Endothelial cell of umbilical vein (primary cell): ENCODE data around the gene HSF2BP. TPM values are rescaled to one million over a fixed set of nuclear protein-coding genes. Genes with fewer than 3 reads are reported as not detected.

Source experiments
- BruUV-seq: library from RNA; stranded (reverse); fragments of 400-500 nt; replicated peaks from 2 replicates; lab custom pipeline; 2021; lab: Mats Ljungman, UMichigan
- CTCF ChIA-PET: fragments of 300-600, 350-600 bp; sonication (Branson Sonifier 250); formaldehyde crosslinking; loops from one replicate; lab custom pipeline; 2021; ENCODE audit warnings: antibody characterized with exemption, inconsistent platforms; lab: Charles Lee
- POLR2A ChIA-PET: fragments of 300-600, 350-600 bp; sonication (Branson Sonifier 250); formaldehyde crosslinking; loops from one replicate; lab custom pipeline; 2021; ENCODE audit warnings: antibody characterized with exemption, inconsistent platforms; lab: Charles Lee
- DNase-seq: peaks from one replicate; pipeline ENCODE4 v3.0.0-alpha.2; 2011; ENCODE audit warnings: low read depth, low spot score
- FAIRE-seq: peaks from 2 replicates; lab custom pipeline; 2011; peaks lifted over from hg19 to GRCh38; lab: Jason Lieb, UNC
- H2AFZ ChIP-seq: 2 replicates; pipeline ENCODE4 v1.6.0; 2012; ENCODE audit warnings: low read depth, low read length, control low read depth, inconsistent platforms
- H3K27ac ChIP-seq: 2 replicates; pipeline ENCODE4 v1.5.1; 2011; ENCODE audit warnings: low read depth, mild to moderate bottlenecking, control low read depth, low read length, moderate library complexity; ENCODE audit not compliant: insufficient read depth
- H3K27me3 ChIP-seq, 2 experiments: 2 replicates each; pipeline versions ENCODE4 v1.6.0 to v1.6.1; 2011; ENCODE audit warnings: low read length in 2 of 2, mixed read lengths in 1 of 2; ENCODE audit not compliant: control insufficient read depth in 2 of 2, insufficient read depth in 2 of 2
- H3K36me3 ChIP-seq, 2 experiments: 2 replicates in 1 of 2; 3 replicates in 1 of 2; pipeline ENCODE4 v1.5.1; 2011; ENCODE audit warnings: low read length in 2 of 2, mild to moderate bottlenecking in 1 of 2, moderate library complexity in 1 of 2; ENCODE audit not compliant: control insufficient read depth in 2 of 2, insufficient read depth in 2 of 2; ENCODE audit errors: extremely low read depth in 1 of 2
- H3K4me1 ChIP-seq: 3 replicates; pipeline ENCODE4 v1.5.1; 2011; ENCODE audit warnings: mild to moderate bottlenecking, low read length; ENCODE audit not compliant: control insufficient read depth, insufficient read depth; ENCODE audit errors: extremely low read depth
- H3K4me2 ChIP-seq: 2 replicates; pipeline ENCODE4 v1.6.1; 2011; ENCODE audit warnings: low read length, control low read depth, mixed read lengths; ENCODE audit not compliant: insufficient read depth
- H3K4me3 ChIP-seq, 3 experiments: fragments of 200-600 bp in 1 of 3; sonication (generic), shearing (Covaris generic) in 1 of 3; replicated peaks in 1 of 3; 2 replicates each; pipeline ENCODE4 v1.5.1; 2011 to 2016; ENCODE audit warnings: control low read depth in 3 of 3, low read length in 3 of 3, mild to moderate bottlenecking in 2 of 3, inconsistent platforms in 1 of 3, low read depth in 1 of 3, moderate library complexity in 1 of 3; ENCODE audit not compliant: insufficient read depth in 1 of 3
- H3K79me2 ChIP-seq: 2 replicates; pipeline ENCODE4 v1.6.0; 2012; ENCODE audit warnings: low read length, inconsistent platforms; ENCODE audit not compliant: control insufficient read depth, insufficient read depth
- H3K9ac ChIP-seq: replicated peaks from 2 replicates; pipeline ENCODE3; 2011; ENCODE audit warnings: low read length, control low read depth; ENCODE audit not compliant: insufficient read depth; ENCODE audit errors: extremely low read depth
- H3K9me1 ChIP-seq: replicated peaks from 3 replicates; pipeline ENCODE4 v1.6.0; 2011; ENCODE audit warnings: mild to moderate bottlenecking, low read length; ENCODE audit not compliant: control insufficient read depth, insufficient read depth; ENCODE audit errors: extremely low read depth
- H3K9me3 ChIP-seq: replicated peaks from 2 replicates; pipeline ENCODE4 v1.5.1; 2012; ENCODE audit warnings: low read length, inconsistent platforms; ENCODE audit not compliant: control insufficient read depth, insufficient read depth
- H4K20me1 ChIP-seq: replicated peaks from 2 replicates; pipeline ENCODE3; 2011; ENCODE audit warnings: mild to moderate bottlenecking, low read length; ENCODE audit not compliant: control insufficient read depth, insufficient read depth; ENCODE audit errors: extremely low read depth
- EZH2 ChIP-seq: IDR thresholded peaks from 2 replicates; pipeline ENCODE4 v1.6.1; 2012; ENCODE audit warnings: borderline replicate concordance, low read depth, mild to moderate bottlenecking, moderate library complexity, low read length, inconsistent platforms; ENCODE audit not compliant: severe bottlenecking
- FOS ChIP-seq: IDR thresholded peaks from 2 replicates; pipeline ENCODE4 v1.6.1; 2011; ENCODE audit warnings: mild to moderate bottlenecking, low read length, moderate library complexity, borderline replicate concordance; ENCODE audit not compliant: insufficient read depth
- GATA2 ChIP-seq: IDR thresholded peaks from 2 replicates; pipeline ENCODE4 v1.7.0; 2011; ENCODE audit warnings: low read depth, mild to moderate bottlenecking, moderate library complexity, mixed read lengths, low read length; ENCODE audit not compliant: insufficient read length, insufficient read depth
- JUN ChIP-seq: IDR thresholded peaks from 2 replicates; pipeline ENCODE4 v1.6.1; 2011; ENCODE audit warnings: borderline replicate concordance, low read depth; ENCODE audit not compliant: insufficient read length, insufficient read depth
- MYC ChIP-seq: IDR thresholded peaks from one replicate; pipeline ENCODE4 v1.6.1; 2011; ENCODE audit warnings: mild to moderate bottlenecking, low read depth, low read length
- POLR2A ChIP-seq: IDR thresholded peaks from 2 replicates; pipeline ENCODE4 v1.6.1; 2012; ENCODE audit warnings: low read depth, mild to moderate bottlenecking, control low read depth, low read length
- POLR2AphosphoS5 ChIP-seq: IDR thresholded peaks from 2 replicates; pipeline ENCODE4 v1.6.1; 2012; ENCODE audit warnings: low read depth, mild to moderate bottlenecking, control low read depth, low read length, moderate library complexity; ENCODE audit not compliant: insufficient read depth
- dilution Hi-C: fragments of 300-500 bp; cut with MboI; formaldehyde crosslinking; loops from one replicate; pipeline ENCODE4 v1.15.0; 2019; ENCODE audit warnings: low sequenced_read_pairs; ENCODE audit not compliant: extremely low pct_ligation_motif_present
- intact Hi-C: fragments of 100-400 bp; cut with micrococcal nuclease; formaldehyde crosslinking; loops from one replicate; pipeline ENCODE4 v1.10.0; 2022
- polyA plus RNA-seq, 4 experiments: library from polyadenylated mRNA; depleted of rRNA in 3 of 4; stranded (reverse) in 3 of 4; unstranded in 1 of 4; fragments of >200 nt; gene quantifications; 2 replicates each; pipeline versions ENCODE4 v1.2.1 to v1.2.3, GENCODE V29; 2011 to 2012; ENCODE audit warnings: missing spikeins in 1 of 4
- total RNA-seq: library from RNA; stranded (reverse); gene quantifications from 2 replicates; pipeline ENCODE4 v1.2.3, GENCODE V29; 2021
- TF ChIP-seq, protein P1 (sequence below): IDR thresholded peaks from 2 replicates; pipeline ENCODE4 v1.6.1; 2011; ENCODE audit not compliant: insufficient read depth, insufficient read length
- TF ChIP-seq, protein P2 (sequence below), 2 donors: IDR thresholded peaks; 1 replicate in 1 of 2; 2 replicates in 1 of 2; pipeline ENCODE4 v1.5.1; 2011; ENCODE audit warnings: low read length in 2 of 2, mild to moderate bottlenecking in 2 of 2, moderate library complexity in 2 of 2, control low read depth in 1 of 2, inconsistent platforms in 1 of 2, low read depth in 1 of 2; ENCODE audit not compliant: insufficient read depth in 1 of 2; ENCODE audit errors: extremely low read depth in 1 of 2

The HSF2BP gene
- total and polyA plus RNA-seq, 2 donors (not counting 3 experiments of a cell fraction or from before 2014, with no cell fraction given): 0.41 to 0.55 TPM

DNA sequence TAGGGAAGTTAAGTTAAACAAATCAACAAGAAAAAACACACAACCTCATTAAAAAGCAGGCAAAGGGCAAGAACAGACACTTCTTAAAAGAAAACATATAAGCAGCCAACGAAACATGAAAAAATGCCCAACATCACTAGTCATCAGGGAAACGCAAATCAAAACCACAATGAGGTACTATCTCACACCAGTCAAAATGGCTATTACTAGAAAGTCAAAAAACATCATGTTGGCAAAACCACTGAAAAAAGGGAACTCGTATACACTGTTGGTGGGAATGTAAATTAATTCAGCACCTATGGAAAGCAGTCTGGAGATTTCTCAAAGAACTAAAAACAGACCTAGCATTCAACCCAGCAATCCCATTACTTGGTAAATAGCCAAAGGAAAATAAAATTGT lies 51.1 kb downstream of the HSF2BP start:
- Histone ChIP-seq H3K27me3 (no peaks in the 10 kb centered on the region), H3K4me1 (peaks cover 16% of the 10 kb centered on the region), H3K27ac (no peak overlapping the region), H2AFZ (no peak overlapping the region), H3K9me1 (no peaks in the 10 kb centered on the region), H3K36me3 (no peaks in the 10 kb centered on the region), H3K4me3 (no peak overlapping the region), H3K4me2 (no peak overlapping the region), H4K20me1 (no peaks in the 10 kb centered on the region), H3K9me3 (no peaks in the 10 kb centered on the region), H3K9ac (no peak overlapping the region), H3K79me2 (no peaks in the 10 kb centered on the region)
- dilution Hi-C loops (no loop called here), intact Hi-C loops (no loop called here)
- ChIA-PET CTCF (interaction anchor here (1.1 kb wide), 1 partner anchor 17 kb away, joined by 3 read pairs; no protein-coding TSS in a partner anchor), POLR2A (no interaction called here)
- no peak for TF ChIP-seq FOS
- no peak for TF ChIP-seq EZH2
- no peak for TF ChIP-seq MYC
- no peak for TF ChIP-seq GATA2
- TF ChIP-seq POLR2A: no peak
- no peak for TF ChIP-seq POLR2AphosphoS5
- TF ChIP-seq, protein P1, sequence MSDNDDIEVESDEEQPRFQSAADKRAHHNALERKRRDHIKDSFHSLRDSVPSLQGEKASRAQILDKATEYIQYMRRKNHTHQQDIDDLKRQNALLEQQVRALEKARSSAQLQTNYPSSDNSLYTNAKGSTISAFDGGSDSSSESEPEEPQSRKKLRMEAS: no peak
- TF ChIP-seq, protein P2, sequence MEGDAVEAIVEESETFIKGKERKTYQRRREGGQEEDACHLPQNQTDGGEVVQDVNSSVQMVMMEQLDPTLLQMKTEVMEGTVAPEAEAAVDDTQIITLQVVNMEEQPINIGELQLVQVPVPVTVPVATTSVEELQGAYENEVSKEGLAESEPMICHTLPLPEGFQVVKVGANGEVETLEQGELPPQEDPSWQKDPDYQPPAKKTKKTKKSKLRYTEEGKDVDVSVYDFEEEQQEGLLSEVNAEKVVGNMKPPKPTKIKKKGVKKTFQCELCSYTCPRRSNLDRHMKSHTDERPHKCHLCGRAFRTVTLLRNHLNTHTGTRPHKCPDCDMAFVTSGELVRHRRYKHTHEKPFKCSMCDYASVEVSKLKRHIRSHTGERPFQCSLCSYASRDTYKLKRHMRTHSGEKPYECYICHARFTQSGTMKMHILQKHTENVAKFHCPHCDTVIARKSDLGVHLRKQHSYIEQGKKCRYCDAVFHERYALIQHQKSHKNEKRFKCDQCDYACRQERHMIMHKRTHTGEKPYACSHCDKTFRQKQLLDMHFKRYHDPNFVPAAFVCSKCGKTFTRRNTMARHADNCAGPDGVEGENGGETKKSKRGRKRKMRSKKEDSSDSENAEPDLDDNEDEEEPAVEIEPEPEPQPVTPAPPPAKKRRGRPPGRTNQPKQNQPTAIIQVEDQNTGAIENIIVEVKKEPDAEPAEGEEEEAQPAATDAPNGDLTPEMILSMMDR (IDR thresholded peaks at IDR 0.05; ENCODE audit: extremely low read depth in 1 of 2, insufficient read depth in 1 of 2, low read depth in 1 of 2, low read length in 2 of 2): no peak
- no peak for TF ChIP-seq JUN
- DNase-seq: no peak
- BruUV-seq: no TSS peak
- FAIRE-seq: peak; percentile 77
